GM23248 (cell line): ENCODE results near the gene PGM2L1.

Experiments used
- EZH2 ChIP-seq: fragments of 200-600 bp; sonication (generic); IDR thresholded peaks from 2 replicates; pipeline ENCODE4 v1.6.1; 2018; ENCODE audit warnings: antibody characterized with exemption, mild to moderate bottlenecking; ENCODE audit not compliant: insufficient read depth, poor library complexity, severe bottlenecking
- EZH2phosphoT487 ChIP-seq: fragments of 200-600 bp; sonication (generic); IDR thresholded peaks from 2 replicates; pipeline ENCODE4 v1.6.1; 2018; ENCODE audit warnings: antibody characterized with exemption, moderate library complexity, mild to moderate bottlenecking, low read depth; ENCODE audit not compliant: insufficient read depth

- TF ChIP-seq EZH2, result no peak
- TF ChIP-seq EZH2phosphoT487, result no peak
Observed at GRCh38 chr11:74437441-74438042, 39.3 kb upstream of the PGM2L1 start.
